SHP77 treated with DMSO at 0.1 percent for 48 hours (cell line): Measurements from ENCODE around the gene ZP4.
"Not testable (repeated sequence)": the region's sequence is repeated elsewhere in the genome, so short reads cannot be mapped to it uniquely, and the experiment has no call there.

Experiments
- DNase-seq: peaks from one replicate; lab custom pipeline; 2025; lab: John Stamatoyannopoulos, UW

The ZP4 gene

GRCh38 chr1:237875291-237875690 lies 15.4 kb downstream of the ZP4 start:
- no peak for DNase-seq

DNA sequence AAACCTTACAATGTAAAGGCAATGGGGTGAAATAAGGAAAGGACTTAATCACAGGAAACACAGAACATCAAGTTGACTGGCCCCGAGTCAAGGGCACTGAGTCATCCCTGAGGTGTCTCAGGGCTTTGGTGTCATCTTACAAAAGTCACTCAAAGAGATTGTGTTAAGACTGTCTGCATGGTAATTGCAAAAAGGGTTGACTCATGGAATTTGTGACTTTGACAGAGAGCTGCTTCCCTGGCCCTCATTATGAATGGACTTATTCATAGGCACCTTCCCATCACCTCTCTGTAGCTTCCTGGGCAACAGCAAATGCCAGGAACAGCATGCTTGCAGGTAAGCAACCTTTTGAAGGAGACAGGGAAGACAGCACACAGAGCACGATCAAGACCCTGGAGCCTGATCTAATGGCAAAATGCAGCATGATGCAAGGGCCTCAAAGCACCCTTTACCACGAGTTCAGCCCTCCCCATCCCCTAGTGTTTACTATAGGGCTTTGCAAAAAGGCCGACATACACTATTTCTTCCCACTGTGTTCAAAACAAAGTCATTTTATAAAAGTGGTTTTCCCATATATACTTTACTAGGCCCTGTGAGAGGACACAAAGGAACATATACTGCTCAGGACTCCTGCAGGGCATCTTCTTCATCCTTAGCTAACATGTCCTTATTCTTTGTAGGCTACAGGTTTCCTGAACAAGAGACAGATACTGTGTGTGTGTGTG lies 17.1 kb downstream of the ZP4 start:
- no peak for DNase-seq

GRCh38 chr1:237868817-237869600 lies 21.7 kb downstream of the ZP4 start:
- DNase-seq, result no peak

DNA sequence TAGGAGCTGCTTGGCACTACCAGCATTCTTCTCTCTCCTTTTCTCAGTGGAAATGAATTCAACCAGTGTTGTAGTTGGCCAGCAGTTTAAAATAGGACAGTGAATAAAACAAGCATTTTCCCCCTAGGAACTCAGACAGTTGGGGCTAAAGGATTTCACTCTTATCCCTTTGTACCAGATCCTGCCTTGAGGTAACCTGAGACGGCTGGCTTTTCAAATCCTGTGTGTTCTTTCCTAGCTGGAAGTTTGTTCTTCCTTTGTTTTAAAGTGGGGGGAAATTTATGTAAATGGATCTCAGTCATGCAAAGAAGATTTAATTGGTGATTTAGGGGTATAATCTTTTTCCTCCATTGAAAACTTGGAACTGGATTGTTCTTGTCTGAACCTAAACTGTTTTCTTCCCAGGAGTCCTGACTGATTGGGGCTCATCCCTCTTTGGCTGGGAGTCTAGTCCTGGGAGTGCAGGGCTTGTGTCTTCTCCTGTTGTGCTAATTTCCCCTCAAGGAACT lies 23.3 kb downstream of the ZP4 start:
- no peak for DNase-seq

- peak; percentile 1 for DNase-seq
These were observed 26.1 kb downstream of the ZP4 start for GRCh38 chr1:237864338-237865244.

DNA sequence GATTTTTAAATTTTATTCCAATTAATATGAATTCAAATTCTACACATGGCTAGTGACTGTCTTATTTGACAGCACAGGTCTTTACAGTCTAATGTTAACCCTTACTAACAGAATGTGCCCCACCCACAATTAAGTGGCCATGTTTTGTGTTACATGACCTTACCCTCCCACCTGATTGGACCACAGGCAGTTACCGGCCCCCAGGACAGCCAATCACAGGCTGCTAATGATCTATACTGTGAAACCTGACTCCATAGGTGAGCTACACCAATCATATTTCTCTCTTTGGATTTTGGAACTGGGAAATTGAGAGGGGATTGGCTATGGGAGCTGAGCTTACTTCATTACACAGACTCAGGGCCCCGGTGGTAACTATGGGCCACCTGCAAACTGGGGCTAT lies 27.5 kb downstream of the ZP4 start:
- no peak for DNase-seq

- DNase-seq, result no peak
These were observed 28.8 kb downstream of the ZP4 start for GRCh38 chr1:237861944-237862343.

GRCh38 chr1:237858992-237859391 lies 31.7 kb downstream of the ZP4 start:
- no peak for DNase-seq

- DNase-seq, result no peak
These were observed 33.3 kb downstream of the ZP4 start for GRCh38 chr1:237857455-237857854.

DNA sequence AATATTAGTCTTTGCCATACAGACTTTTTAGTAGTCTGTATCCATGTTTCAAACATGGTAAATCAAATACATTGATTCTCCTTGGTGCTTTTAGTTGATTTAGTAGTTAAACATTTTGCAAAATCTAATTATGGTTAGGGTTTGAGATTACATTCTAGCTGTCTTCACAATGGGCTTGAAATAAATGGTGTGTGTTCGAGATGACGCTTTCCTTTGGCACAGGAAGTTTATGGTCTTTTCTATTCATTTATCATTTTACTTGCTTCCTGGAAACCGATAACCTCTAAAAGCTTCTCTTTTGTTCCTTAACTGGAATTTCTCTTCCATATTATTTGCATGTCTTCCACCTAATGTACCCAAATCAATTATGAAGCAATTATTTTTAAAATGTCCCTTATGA lies 38.4 kb downstream of the ZP4 start:
- no peak for DNase-seq

- DNase-seq, result peak; percentile 22
These were observed 39.4 kb downstream of the ZP4 start for GRCh38 chr1:237851210-237851845.

GRCh38 chr1:237843516-237843915 lies 47.2 kb downstream of the ZP4 start:
- DNase-seq, result not testable (repeated sequence)

- DNase-seq, result no peak
These were observed 49.2 kb downstream of the ZP4 start for GRCh38 chr1:237841485-237841884.

GRCh38 chr1:237838904-237839534 lies 51.7 kb downstream of the ZP4 start:
- no peak for DNase-seq

- DNase-seq, result no peak
These were observed 52.4 kb downstream of the ZP4 start for GRCh38 chr1:237838320-237838719.

DNA sequence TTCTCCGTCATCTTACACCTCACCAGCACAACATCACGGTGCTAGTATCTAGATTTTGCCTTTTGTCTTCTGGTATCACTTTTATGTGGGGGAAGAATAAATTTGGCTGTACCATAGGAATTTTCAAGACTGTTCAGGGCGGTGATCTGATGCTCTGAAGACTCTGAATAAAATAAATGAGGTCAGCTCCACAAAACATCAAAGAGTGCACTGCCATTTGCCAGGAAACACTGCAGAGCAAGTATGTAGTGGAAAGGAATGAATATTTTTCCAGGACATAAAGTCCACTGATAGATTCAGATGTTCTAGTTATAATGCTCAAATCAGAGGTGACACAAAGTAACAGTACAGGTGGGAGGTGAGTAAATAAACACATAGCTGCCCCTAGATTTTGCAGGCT lies 56.3 kb downstream of the ZP4 start:
- no peak for DNase-seq

DNA sequence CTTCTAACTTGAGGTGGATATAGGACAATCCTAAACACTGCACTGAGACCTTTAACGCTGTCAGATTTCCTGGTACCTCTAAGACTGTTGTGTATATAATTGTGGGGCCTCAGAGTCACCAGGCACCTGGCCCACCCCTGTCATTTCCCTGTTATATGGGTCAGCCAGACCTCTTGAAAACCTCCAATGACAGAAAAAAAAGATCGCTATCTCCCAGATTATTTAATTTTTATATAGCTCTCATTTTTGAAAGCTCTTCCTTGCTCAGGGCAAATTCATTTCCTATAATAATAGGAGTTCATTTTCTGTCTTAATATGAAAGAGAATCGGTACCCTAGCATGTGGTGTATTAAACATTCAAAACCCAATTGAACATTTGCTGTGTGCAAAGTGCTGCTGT lies 56.7 kb downstream of the ZP4 start:
- no peak for DNase-seq

- DNase-seq, result no peak
These were observed 57.9 kb downstream of the ZP4 start for GRCh38 chr1:237832858-237833257.
